ENCODE measurements around the gene SEMA3C.

The SEMA3C gene

DNA sequence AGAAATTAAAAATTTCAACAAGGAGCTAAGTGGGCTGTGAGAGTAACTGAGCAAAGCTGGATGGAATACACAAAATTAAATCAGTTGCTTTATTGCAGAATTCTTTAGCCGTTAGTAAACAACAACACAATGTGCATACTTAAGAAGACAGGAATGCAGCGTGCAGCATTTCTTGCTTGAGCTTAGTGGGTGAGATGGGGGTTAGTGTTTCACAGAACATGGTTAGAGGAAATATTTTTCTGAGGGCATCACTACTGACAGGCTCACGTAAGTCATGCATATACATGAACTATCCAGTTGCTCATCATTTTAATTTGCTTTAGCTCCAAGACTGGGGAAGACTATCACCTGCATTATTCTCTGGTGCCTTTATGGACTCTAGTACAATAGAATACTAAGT lies 199.6 kb downstream of the SEMA3C start:
- Mint-ChIP-seq H3K4me3 (no peak overlapping the region), H3K27me3 (no peaks in the 10 kb centered on the region), H3K27ac (no peak overlapping the region), H3K36me3 (no peaks in the 10 kb centered on the region), H3K9me3 (no peaks in the 10 kb centered on the region), H3K4me1 (no peaks in the 10 kb centered on the region)

DNA sequence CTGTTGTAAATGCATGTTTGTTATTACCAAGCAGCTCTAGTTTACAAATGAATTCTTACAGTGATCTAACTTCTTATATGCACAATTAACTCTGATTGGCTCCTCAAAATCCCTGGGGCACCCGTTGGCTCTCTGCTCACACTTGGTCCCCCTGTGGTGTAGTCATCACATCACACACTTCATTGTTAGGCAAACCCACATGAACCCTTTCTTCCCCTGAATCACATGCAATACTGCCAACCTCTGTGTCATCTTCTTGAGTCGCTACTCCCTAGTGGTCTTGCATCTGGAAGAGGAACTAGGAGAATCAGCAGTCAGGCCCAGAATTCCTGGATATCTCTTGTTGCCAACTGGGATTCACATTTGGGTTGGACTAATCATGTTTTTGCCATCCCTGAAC lies 207.3 kb downstream of the SEMA3C start:
- H3K36me3 Mint-ChIP-seq: no peaks in the 10 kb centered on the region
- H3K4me1 Mint-ChIP-seq: no peaks in the 10 kb centered on the region
- no peak overlapping the region for H3K4me3 Mint-ChIP-seq
- H3K9me3 Mint-ChIP-seq: peaks cover 7% of the 10 kb centered on the region
- no peak overlapping the region for H3K27ac Mint-ChIP-seq
- no peaks in the 10 kb centered on the region for H3K27me3 Mint-ChIP-seq

DNA sequence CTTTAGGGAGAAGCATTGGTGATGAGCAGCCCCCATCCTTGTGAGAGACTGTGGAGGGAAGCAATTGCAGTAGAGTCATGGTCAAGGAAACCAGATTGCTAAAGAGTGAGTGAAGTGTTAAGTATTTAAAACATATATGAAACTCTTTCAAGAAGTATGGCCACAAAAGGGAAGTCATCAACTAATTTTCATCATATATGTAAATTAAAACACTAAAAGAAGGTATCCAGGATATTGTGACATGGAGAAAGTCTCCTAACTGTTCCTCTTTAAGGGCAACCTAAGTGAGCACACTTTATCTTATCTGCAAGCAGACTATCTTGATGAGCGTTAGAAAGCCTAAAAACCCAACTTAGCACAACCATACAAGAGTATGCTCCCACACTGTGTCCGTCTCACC lies 210.7 kb downstream of the SEMA3C start:
- Mint-ChIP-seq H3K4me3 (no peak overlapping the region), H3K27ac (no peak overlapping the region)

DNA sequence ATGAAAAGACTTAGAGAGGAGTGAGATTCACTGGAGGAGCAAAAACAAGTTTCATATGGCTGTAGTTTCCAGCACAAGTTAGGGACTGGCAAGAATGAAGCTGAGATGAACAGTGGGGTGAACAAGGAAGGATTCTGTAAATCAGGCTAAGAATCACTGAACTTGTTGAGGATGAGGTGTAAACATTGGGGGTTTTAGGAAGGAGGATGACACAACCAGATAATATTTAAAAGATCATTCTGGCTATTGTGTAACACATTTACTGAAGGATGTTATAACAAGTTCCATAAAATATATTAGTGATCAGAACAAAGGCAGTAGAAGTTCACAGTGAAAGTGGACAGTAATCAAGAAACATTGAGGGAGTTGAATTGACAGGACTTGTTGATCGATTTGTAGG lies 211.5 kb downstream of the SEMA3C start:
- H3K27me3 Mint-ChIP-seq: no peaks in the 10 kb centered on the region
- no peaks in the 10 kb centered on the region for H3K4me1 Mint-ChIP-seq
- no peak overlapping the region for H3K27ac Mint-ChIP-seq
- peaks cover 7% of the 10 kb centered on the region for H3K9me3 Mint-ChIP-seq
- H3K4me3 Mint-ChIP-seq: no peak overlapping the region
- no peaks in the 10 kb centered on the region for H3K36me3 Mint-ChIP-seq

More for the DNA sequence above, 210.7 kb downstream of the SEMA3C start:
- H3K9me3 Mint-ChIP-seq: peaks cover 7% of the 10 kb centered on the region
- no peaks in the 10 kb centered on the region for H3K36me3 Mint-ChIP-seq
- no peaks in the 10 kb centered on the region for H3K27me3 Mint-ChIP-seq
- H3K4me1 Mint-ChIP-seq: no peaks in the 10 kb centered on the region

DNA sequence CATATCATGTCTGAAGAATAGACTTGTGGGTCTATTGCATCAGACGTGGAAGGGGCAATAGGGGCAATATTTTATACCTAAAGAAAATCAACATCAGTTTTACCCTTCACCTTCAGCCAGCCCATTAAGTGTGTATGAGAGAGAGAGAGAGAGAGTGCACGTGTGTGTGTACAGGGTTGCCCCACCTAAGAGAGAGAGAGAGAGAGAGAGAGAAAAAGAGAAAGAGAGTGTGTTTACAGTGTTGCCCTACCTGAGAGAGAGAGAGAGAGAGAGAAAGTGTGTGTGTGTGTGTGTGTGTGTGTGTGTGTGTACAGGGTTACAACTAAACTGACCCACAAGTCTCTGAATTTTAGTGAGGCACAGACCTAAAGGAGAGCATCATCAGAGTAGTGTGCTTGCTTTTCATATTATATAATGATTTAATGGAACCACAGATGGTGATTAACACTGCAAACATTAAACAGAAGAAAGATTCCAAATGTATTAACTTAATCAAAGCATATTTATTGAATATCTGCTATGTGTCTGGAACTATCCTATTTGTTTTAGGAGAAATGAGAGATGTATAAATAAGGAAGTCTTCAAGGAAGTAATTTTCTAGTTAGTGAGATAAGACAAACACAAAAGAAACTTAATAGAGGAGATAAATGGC lies 213.6 kb downstream of the SEMA3C start:
- H3K9me3 Mint-ChIP-seq: peaks cover 7% of the 10 kb centered on the region
- H3K4me1 Mint-ChIP-seq: no peaks in the 10 kb centered on the region
- H3K4me3 Mint-ChIP-seq: no peak overlapping the region
- H3K27ac Mint-ChIP-seq: no peak overlapping the region
- H3K27me3 Mint-ChIP-seq: no peaks in the 10 kb centered on the region
- H3K36me3 Mint-ChIP-seq: no peaks in the 10 kb centered on the region

DNA sequence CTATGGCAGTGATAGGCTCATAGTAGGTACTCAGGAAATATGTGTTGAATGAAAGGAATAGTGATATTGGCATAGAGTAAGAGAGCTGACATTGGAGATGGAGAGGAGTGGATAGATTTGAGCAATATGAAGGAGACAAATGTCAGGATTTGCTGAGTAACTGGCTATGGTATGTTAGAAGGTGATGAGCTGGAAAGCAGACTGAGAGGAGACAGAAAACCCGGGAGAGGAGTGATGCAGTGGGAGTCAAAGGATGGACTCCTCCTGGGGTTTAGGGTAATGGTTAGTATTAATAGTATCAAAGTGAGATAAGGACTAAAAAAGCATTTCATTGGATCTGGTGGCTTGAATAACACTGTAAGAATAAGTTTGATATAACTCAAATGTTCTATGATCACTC lies 215.6 kb downstream of the SEMA3C start:
- no peaks in the 10 kb centered on the region for H3K4me1 Mint-ChIP-seq

DNA sequence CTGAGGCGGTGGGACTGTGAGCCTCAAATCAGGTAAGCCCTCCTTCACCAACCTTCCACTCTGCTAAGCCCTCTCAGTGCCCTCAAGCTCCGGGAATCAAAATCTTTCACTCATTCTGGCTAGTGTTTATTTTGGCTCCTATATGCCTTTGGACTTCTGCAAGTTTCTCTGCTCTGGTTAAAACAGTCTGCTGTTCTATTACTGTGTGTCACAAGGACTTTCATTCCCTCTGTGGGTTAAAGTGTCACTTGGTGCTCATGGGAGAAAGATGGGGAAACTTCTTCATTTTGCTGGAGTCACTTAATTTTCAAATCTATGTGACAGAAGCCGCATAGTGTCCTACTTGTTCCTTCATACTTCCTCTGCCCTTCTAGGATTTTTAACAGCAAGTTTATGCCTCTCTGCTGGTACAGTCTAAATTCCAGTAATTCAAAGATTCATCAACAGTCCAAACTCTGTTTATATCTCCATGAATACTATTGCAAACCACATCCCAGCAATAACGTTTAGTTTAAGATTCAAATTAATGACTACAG lies 219.1 kb downstream of the SEMA3C start:
- Mint-ChIP-seq H3K27ac (no peak overlapping the region), H3K4me1 (no peaks in the 10 kb centered on the region), H3K27me3 (no peaks in the 10 kb centered on the region), H3K4me3 (no peak overlapping the region), H3K36me3 (no peaks in the 10 kb centered on the region), H3K9me3 (no peaks in the 10 kb centered on the region)

More for the DNA sequence above, 215.6 kb downstream of the SEMA3C start:
- Mint-ChIP-seq H3K27me3 (no peaks in the 10 kb centered on the region), H3K4me3 (no peak overlapping the region), H3K36me3 (no peaks in the 10 kb centered on the region), H3K27ac (no peak overlapping the region), H3K9me3 (no peaks in the 10 kb centered on the region)

DNA sequence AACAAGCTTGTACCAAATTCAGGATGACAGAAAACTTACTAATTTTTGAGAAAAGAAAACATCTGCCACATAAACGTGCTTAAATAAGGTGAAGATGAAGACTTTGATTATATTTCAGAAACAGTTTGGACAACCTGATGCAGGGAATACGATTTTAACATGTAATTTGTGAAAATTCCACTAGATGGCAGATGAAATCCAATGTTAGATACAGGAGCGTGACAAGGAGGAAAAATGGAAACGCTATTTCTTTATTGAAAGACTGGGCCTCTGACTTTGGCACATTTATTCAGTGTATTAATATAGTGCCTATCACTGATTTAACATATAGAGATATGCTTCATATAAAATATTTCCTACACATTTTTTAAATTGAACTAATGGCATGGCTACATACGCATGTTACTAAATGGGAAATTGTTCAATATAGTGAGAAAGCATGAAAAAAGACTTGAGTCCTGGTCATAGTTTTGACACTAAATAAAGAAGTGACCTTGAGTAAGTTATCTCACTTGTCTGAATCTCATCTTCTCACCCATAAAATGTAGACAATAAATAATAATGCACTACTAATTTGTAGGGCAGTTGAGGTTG lies 219.7 kb downstream of the SEMA3C start:
- Mint-ChIP-seq H3K27ac (no peak overlapping the region), H3K36me3 (no peaks in the 10 kb centered on the region), H3K27me3 (no peaks in the 10 kb centered on the region), H3K9me3 (no peaks in the 10 kb centered on the region), H3K4me3 (no peak overlapping the region), H3K4me1 (no peaks in the 10 kb centered on the region)

Data from activated naive CD4-positive, alpha-beta T cell treated with anti-CD3 and anti-CD28 coated beads, Interleukin-2, amount 50 U/mL, for 24 hours (primary cell).